VCaP (cell line): ENCODE data around the gene CANT1.

Experiments
- H3K27ac ChIP-seq: fragments of 450-650 bp; 2 replicates; pipeline ENCODE4 v1.5.1; 2017
- TF ChIP-seq, protein P1 (sequence below): fragments of 450-650 bp; conservative IDR thresholded peaks from 2 replicates; pipeline ENCODE4 v1.5.1; 2017; ENCODE audit warnings: mild to moderate bottlenecking, moderate library complexity

CANT1 gene

GRCh38 chr17:78999947-79000395 lies 9.6 kb downstream of the CANT1 start:
- TF ChIP-seq, protein P1, sequence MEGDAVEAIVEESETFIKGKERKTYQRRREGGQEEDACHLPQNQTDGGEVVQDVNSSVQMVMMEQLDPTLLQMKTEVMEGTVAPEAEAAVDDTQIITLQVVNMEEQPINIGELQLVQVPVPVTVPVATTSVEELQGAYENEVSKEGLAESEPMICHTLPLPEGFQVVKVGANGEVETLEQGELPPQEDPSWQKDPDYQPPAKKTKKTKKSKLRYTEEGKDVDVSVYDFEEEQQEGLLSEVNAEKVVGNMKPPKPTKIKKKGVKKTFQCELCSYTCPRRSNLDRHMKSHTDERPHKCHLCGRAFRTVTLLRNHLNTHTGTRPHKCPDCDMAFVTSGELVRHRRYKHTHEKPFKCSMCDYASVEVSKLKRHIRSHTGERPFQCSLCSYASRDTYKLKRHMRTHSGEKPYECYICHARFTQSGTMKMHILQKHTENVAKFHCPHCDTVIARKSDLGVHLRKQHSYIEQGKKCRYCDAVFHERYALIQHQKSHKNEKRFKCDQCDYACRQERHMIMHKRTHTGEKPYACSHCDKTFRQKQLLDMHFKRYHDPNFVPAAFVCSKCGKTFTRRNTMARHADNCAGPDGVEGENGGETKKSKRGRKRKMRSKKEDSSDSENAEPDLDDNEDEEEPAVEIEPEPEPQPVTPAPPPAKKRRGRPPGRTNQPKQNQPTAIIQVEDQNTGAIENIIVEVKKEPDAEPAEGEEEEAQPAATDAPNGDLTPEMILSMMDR = no peak
- H3K27ac ChIP-seq = peak overlapping the region; percentile 90

GRCh38 chr17:78999056-78999768 lies 10.4 kb downstream of the CANT1 start:
- H3K27ac ChIP-seq = peak overlapping the region; percentile 90
- TF ChIP-seq, protein P1 = no peak

DNA sequence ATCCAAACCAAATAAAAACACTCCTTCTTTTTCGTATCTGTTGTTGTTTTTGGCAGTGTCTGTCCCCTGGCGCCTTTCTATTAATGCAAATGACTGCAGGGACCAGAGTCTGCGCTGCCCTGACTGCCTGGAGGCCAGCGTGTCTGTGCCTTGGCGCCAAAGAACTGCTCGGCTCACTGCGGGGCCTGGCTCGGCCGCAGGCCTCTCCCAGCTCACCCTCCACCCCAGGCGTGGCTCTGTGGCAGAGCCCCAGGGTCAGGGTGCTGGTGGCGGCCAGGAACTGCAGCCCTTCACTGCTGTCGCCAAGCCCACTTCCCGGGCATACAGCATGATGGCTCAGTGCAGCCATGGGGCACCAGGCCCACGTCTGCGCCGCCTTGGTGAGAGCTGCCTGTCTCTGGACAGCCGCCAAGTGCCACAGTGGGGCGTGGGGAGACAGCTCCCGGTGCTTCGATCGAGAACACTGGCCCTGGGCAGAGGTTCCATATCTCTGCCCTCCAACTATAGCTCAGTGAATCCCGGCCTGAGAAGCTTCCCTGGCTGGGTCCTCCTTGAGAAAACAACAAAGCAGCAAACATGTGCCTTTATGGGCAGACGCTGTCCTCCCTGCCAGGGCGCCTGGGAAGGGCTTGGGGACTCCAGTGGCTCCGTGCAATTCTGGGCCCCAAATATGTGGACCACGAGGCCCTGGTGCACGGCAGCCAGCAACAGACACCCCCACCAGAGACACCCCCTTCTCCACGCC lies 11.1 kb downstream of the CANT1 start:
- H3K27ac ChIP-seq = peak overlapping the region; percentile 90
- TF ChIP-seq, protein P1 = peak; percentile 37

DNA sequence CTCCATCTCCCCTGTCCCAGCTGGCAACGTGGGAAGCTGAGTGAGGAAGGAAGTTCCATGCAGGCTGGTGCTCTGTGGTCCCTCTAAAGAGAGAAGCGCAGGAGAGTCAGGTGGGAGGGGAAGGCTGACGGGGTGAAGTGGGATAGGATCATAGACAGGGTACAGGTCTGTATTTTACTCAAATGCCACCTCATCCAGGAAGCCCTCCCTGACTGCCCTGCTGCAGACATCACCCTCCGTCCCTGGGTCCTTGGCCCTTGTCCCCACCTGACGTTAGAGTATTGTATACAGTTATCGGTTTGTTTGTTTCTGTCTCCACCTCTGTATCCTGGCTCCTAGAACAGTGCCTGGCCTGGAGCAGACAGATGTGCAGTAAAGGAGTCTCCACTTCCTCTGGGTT lies 11.7 kb downstream of the CANT1 start:
- peak overlapping the region; percentile 90 for H3K27ac ChIP-seq
- TF ChIP-seq, protein P1 = no peak

DNA sequence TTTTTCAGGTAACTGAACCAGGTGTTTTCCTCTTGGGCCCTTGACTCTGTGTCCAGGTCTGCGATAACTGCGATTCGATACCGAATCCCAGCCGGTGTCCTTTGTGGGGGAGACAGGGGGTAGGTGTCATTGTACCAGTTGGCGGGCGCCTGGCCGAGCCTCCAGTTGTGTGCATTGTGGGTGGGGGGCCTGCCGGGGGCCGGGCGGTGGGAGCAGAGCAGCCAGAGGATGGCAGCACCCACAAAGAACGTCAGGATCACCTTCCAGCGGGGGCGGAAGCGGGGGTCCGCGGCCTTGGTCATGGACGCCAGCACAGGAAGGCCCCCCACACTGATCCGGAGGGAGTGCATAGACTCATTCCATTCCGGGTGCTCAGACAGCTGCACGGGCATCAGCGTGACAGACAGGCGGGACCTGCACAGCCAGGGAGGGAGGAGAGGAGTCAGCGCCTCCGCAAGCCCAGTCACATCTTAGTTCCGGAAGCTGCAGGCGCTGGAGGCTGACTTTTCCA lies 12.3 kb downstream of the CANT1 start:
- H3K27ac ChIP-seq = peak overlapping the region; percentile 90
- TF ChIP-seq, protein P1 = no peak

- TF ChIP-seq, protein P1 = no peak
- peak overlapping the region; percentile 90 for H3K27ac ChIP-seq
Measured at GRCh38 chr17:78996781-78997201, 12.8 kb downstream of the CANT1 start.

GRCh38 chr17:78995761-78996451 lies 13.7 kb downstream of the CANT1 start:
- TF ChIP-seq, protein P1 = no peak
- H3K27ac ChIP-seq = peak overlapping the region; percentile 90
